Pancreas (tissue), 10 donors: ENCODE results near the gene CNTN5. TPM values are rescaled to one million over a fixed set of nuclear protein-coding genes. Genes with fewer than 3 reads are reported as not detected.

Experiments
- ATAC-seq, 4 donors: fragments of 200-7000 bp; cut with Tn5 transposase; one replicate each; pipeline versions ENCODE4 v1.8.0 to v1.9.1; 2020; ENCODE audit warnings: mild to moderate bottlenecking in 4 of 4, moderate library complexity in 4 of 4
- DNase-seq, 6 donors: peaks; one replicate each; pipeline ENCODE4 v3.0.0-alpha.2; 2020
- FAIRE-seq: peaks from 2 replicates; lab custom pipeline; 2012; peaks lifted over from hg19 to GRCh38; lab: Jason Lieb, UNC
- H3K27ac ChIP-seq, 4 donors: fragments of 200-600 bp; sonication (generic); 1 replicate in 3 of 4; 2 replicates in 1 of 4; pipeline versions ENCODE4 v1.5.0 to v1.8.0; 2020
- H3K27me3 ChIP-seq, 4 donors: fragments of 200-600 bp; one replicate each; pipeline ENCODE4 v1.8.0; 2021
- H3K36me3 ChIP-seq, 3 donors: fragments of 200-600 bp; sonication (generic) in 1 of 3; one replicate each; pipeline versions ENCODE4 v1.5.0 to v1.8.0; 2020 to 2021
- H3K4me1 ChIP-seq, 3 donors: fragments of 200-600 bp; one replicate each; pipeline ENCODE4 v1.8.0; 2021
- H3K4me3 ChIP-seq, 4 donors: fragments of 200-600 bp; sonication (generic) in 2 of 4; one replicate each; pipeline versions ENCODE4 v1.5.0 to v1.8.0; 2020 to 2021
- H3K9me3 ChIP-seq, 4 donors: fragments of 200-600 bp; one replicate each; pipeline ENCODE4 v1.8.0; 2021
- WGBS, 2 donors: extraction: QIAGEN DNeasy Blood & Tissue Kit; methylation state at CpG; one replicate each; pipeline ENCODE4 v1.1.7; 2013; 5-methylcytosine and 5-hydroxymethylcytosine counted together
- intact Hi-C, 3 donors: fragments of 100-400 bp; cut with DNase I; formaldehyde crosslinking; loops; one replicate each; pipeline versions ENCODE4 v1.11.1 to v1.14.2; 2022
- polyA plus RNA-seq, 2 donors: library from polyadenylated mRNA; stranded (reverse); fragments of 200-250 nt; gene quantifications; one replicate each; pipeline ENCODE4 v1.2.3, GENCODE V29; 2013
- total RNA-seq, 6 donors: library from RNA; stranded (reverse); fragmentation: NEBNext Ultra II Directional in 4 of 6; extraction: Animal tissue kit (Norgen Biotek cat#: 25700) in 4 of 6; gene quantifications; one replicate each; pipeline versions ENCODE4 v1.2.1 to v1.2.4, GENCODE V29; 2021 to 2023
- TF ChIP-seq, protein P1 (sequence below), 4 donors: fragments of 200-600 bp; sonication (generic) in 3 of 4; IDR thresholded peaks; one replicate each; pipeline versions ENCODE4 v1.5.0 to v1.8.0; 2021; ENCODE audit warnings: antibody characterized with exemption in 4 of 4
- donor health status: healthy with polysubstance abuse.
- donor health status: DM: no; HTN: no; CAD: no; lungs with moderate emphysema.
- donor health status: DM: no; HTN: no; CAD: no.
- donor health status: control.
- donor health status: control.
- donor health status: Bipolar disorder and iron deficiency.
- donor health status: DM: yes; HTN: yes; CAD: no.
- donor health status: DM: no; HTN: no; CAD: no.
- donor health status: DM: no; HTN: no; CAD: no.
- donor health status: DM: yes; HTN: yes; CAD: no.

CNTN5 gene
- total and polyA plus RNA-seq, 8 donors = 0.11 to 1.2 (median 0.58) TPM

DNA sequence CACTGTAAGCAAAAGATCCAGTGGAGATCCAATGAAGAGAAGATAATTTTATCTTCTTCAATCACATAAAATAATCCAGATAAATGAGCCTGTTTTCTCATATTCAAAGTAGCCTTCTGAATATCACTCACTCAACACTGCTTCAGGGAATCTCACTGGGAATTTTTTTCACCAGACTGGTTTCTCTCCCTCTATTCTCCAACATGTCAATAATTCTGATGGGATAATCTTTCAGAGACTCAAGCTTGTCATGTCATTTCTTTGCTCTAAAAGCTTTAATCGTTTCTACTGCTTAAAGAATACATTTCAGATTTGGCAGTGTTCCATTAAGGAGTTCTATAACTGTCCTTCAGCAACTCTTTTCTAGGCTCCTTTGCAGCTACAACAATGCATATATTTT is 16.3 kb downstream of the CNTN5 start:
- intact Hi-C loops = no loop called here

DNA sequence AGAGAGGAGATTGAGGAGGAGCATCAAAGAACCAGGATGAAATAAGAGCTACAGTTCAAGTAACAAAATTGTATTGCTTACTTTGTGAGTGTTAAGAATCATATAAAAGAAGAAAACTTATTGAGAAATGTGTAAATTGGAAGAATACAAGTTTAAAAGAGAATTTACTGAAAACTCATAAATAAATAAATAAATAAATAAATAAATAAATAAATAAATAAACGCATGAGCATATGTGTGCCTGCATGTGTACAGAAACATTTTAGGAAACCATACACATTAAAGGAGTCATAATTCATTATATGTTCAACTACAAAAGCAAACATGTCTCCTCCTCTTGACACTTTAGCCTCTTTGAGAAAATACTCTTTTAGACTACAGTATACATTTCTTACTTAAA is 42.6 kb downstream of the CNTN5 start:
- FAIRE-seq (no peak), ATAC-seq (no peak), DNase-seq (no peak)
- 58 to 76% methylated on average over 1 of the region's 1 CpG for WGBS, 2 donors
- Histone ChIP-seq H3K4me1 (no peaks in the 10 kb centered on the region), H3K27ac (no peak overlapping the region), H3K4me3 (no peak overlapping the region), H3K36me3 (no peaks in the 10 kb centered on the region), H3K27me3 (no peaks in the 10 kb centered on the region), H3K9me3 (no peaks in the 10 kb centered on the region)
- intact Hi-C loops = no loop called here
- TF ChIP-seq, protein P1, sequence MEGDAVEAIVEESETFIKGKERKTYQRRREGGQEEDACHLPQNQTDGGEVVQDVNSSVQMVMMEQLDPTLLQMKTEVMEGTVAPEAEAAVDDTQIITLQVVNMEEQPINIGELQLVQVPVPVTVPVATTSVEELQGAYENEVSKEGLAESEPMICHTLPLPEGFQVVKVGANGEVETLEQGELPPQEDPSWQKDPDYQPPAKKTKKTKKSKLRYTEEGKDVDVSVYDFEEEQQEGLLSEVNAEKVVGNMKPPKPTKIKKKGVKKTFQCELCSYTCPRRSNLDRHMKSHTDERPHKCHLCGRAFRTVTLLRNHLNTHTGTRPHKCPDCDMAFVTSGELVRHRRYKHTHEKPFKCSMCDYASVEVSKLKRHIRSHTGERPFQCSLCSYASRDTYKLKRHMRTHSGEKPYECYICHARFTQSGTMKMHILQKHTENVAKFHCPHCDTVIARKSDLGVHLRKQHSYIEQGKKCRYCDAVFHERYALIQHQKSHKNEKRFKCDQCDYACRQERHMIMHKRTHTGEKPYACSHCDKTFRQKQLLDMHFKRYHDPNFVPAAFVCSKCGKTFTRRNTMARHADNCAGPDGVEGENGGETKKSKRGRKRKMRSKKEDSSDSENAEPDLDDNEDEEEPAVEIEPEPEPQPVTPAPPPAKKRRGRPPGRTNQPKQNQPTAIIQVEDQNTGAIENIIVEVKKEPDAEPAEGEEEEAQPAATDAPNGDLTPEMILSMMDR (IDR thresholded peaks at IDR 0.05) = no peak

More for the DNA sequence above, 16.3 kb downstream of the CNTN5 start:
- Histone ChIP-seq H3K27ac (no peak overlapping the region), H3K36me3 (no peaks in the 10 kb centered on the region), H3K4me3 (no peak overlapping the region), H3K9me3 (no peaks in the 10 kb centered on the region), H3K27me3 (no peaks in the 10 kb centered on the region), H3K4me1 (peaks cover 7 to 12% (median 11%) of the 10 kb centered on the region in 3 donors)
- TF ChIP-seq, protein P1 (IDR thresholded peaks at IDR 0.05) = no peak
- no peak for ATAC-seq
- no peak for FAIRE-seq
- no peak for DNase-seq
- WGBS, 2 donors = 46 to 59% methylated on average over 1 of the region's 1 CpG

DNA sequence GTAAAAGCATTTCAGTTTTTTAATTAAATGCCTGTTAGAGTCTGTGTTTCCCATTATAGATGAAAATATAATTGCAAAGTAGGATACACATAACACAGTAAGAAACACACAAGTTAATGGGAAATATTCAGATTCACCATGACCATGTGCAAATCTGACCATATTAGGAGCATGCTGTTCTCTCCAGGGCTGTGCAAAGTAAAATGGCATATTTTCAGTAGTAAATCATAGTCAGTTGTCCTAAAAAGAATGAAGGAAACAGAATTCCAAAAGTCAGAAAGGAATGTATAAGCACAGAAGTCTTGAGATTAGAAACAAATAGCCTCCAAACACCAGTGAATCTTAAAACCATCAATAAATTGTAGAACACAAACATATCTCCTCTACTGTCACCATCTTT is 44.4 kb downstream of the CNTN5 start:
- DNase-seq = no peak
- H3K4me3 ChIP-seq = no peak overlapping the region
- FAIRE-seq = no peak
- intact Hi-C loops = no loop called here
- H3K27ac ChIP-seq = no peak overlapping the region
- no peak for ATAC-seq
- no peaks in the 10 kb centered on the region for H3K36me3 ChIP-seq
- no peaks in the 10 kb centered on the region for H3K9me3 ChIP-seq
- TF ChIP-seq, protein P1 (IDR thresholded peaks at IDR 0.05) = no peak
- H3K27me3 ChIP-seq = no peaks in the 10 kb centered on the region
- no peaks in the 10 kb centered on the region for H3K4me1 ChIP-seq

DNA sequence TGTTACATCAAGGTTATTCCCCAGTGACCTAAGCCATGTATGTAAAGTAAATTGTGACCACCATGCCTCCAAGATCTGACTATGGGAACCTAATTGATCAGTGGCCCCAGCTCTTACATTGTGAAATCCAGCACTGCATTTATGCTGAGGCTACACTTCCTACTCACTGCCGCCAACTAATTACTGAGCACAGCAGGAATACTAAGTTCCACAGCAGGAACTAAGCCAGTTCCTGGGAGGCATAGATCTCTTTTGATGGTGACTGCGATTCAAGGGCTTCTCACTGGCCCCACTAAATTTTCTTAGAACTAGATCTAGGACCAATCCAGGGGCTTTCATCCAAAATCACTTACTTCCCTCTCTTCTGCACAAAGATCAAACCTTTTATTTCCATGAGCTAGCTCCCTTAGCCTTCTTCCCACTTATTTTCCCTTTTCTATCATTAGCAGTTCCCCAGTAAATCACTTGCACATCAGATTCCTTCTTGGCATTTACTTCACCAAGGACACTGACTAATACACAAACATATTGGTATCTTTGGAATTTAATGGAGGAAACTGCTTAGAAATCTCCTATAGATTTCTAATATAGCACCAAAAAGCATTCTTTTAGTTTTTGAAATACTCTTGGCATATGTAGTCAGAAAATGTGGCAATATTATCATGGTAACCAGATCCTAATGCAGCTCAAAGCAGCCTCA is 46.0 kb downstream of the CNTN5 start:
- Histone ChIP-seq H3K9me3 (no peaks in the 10 kb centered on the region), H3K27me3 (no peaks in the 10 kb centered on the region), H3K4me1 (no peaks in the 10 kb centered on the region), H3K27ac (no peak overlapping the region), H3K4me3 (no peak overlapping the region), H3K36me3 (no peaks in the 10 kb centered on the region)
- ATAC-seq = no peak
- TF ChIP-seq, protein P1 (IDR thresholded peaks at IDR 0.05) = no peak
- FAIRE-seq = no peak
- no peak for DNase-seq
- intact Hi-C loops = no loop called here
- WGBS, 2 donors = 61 to 71% methylated on average over 2 of the region's 2 CpGs

DNA sequence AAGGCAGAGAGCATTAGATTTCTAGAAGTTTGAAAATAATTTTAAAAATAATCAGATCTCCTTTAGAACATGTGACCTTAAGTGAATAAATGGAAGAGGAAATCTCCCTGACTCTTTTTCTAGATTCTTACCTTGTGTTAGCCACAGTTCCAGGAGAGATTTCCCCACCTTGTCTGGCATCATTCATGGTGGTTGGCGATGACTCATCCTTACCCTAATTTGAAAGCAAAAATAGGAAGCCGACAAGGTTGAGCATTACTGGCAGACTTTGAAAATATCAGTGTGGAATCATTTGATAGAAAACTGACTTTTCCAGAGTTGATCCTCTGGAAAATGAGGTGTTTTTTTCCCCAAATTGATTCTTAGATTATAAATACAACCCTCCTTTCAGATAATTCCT is 48.1 kb downstream of the CNTN5 start:
- TF ChIP-seq, protein P1 (IDR thresholded peaks at IDR 0.05) = no peak
- H3K27ac ChIP-seq = no peak overlapping the region
- H3K9me3 ChIP-seq = no peaks in the 10 kb centered on the region
- WGBS, 2 donors = 76 to 84% methylated on average over 2 of the region's 2 CpGs
- H3K4me3 ChIP-seq = no peak overlapping the region
- H3K4me1 ChIP-seq = no peaks in the 10 kb centered on the region
- FAIRE-seq (no peak), ATAC-seq (peak in 1 of 4 donors; percentile 63), DNase-seq (no peak)
- no peaks in the 10 kb centered on the region for H3K27me3 ChIP-seq
- intact Hi-C loops = no loop called here
- H3K36me3 ChIP-seq = no peaks in the 10 kb centered on the region
